ENCODE data around the gene RAB36. TPM values are rescaled to one million over a fixed set of nuclear protein-coding genes. Genes with fewer than 3 reads are reported as not detected.
A peak's percentile ranks its signal among the peaks of the same experiment; 100 is the strongest.

Gene RAB36
- 2.3 TPM for total RNA-seq

GRCh38 chr22:23144932-23145877 is at the start of gene RAB36:
RAB36 (plus strand) TSS chr22:23145477; CDS start chr22:23146617, 1,140 bp downstream.
- DNase-seq, result peak; percentile 78

- DNase-seq, result no peak
These were observed 49.4 kb upstream of the RAB36 start for GRCh38 chr22:23095733-23096342.

- DNase-seq, result no peak
These were observed 47.7 kb upstream of the RAB36 start for GRCh38 chr22:23097412-23098229.

GRCh38 chr22:23098230-23098705 is 47.0 kb upstream of the RAB36 start:
- DNase-seq, result no peak

- no peak for DNase-seq
These were observed 46.4 kb upstream of the RAB36 start for GRCh38 chr22:23098718-23099530.

- DNase-seq, result no peak
These were observed 45.8 kb upstream of the RAB36 start for GRCh38 chr22:23099531-23099804.

- no peak for DNase-seq
These were observed 45.0 kb upstream of the RAB36 start for GRCh38 chr22:23100124-23100801.

GRCh38 chr22:23101524-23101923 is 43.8 kb upstream of the RAB36 start:
- DNase-seq, result no peak

GRCh38 chr22:23102002-23102655 is 43.1 kb upstream of the RAB36 start:
- DNase-seq, result no peak

- DNase-seq, result no peak
These were observed 42.5 kb upstream of the RAB36 start for GRCh38 chr22:23102776-23103175.

GRCh38 chr22:23103199-23103954 is 41.9 kb upstream of the RAB36 start:
- no peak for DNase-seq

- no peak for DNase-seq
These were observed 40.9 kb upstream of the RAB36 start for GRCh38 chr22:23104187-23104971.

- DNase-seq, result no peak
These were observed 40.0 kb upstream of the RAB36 start for GRCh38 chr22:23105304-23105703.

- no peak for DNase-seq
These were observed 39.4 kb upstream of the RAB36 start for GRCh38 chr22:23105919-23106318.

- DNase-seq, result no peak
These were observed 38.9 kb upstream of the RAB36 start for GRCh38 chr22:23106344-23106743.

GRCh38 chr22:23106906-23107367 is 38.3 kb upstream of the RAB36 start:
- no peak for DNase-seq

- DNase-seq, result no peak
These were observed 37.6 kb upstream of the RAB36 start for GRCh38 chr22:23107487-23108248.
